Measurements from ENCODE around the gene DNAAF5. TPM values are rescaled to one million over a fixed set of nuclear protein-coding genes. Genes with fewer than 3 reads are reported as not detected.
A peak's percentile ranks its signal among the peaks of the same experiment; 100 is the strongest.
"Not testable (repeated sequence)": the region's sequence is repeated elsewhere in the genome, so short reads cannot be mapped to it uniquely, and the experiment has no call there.

DNAAF5 gene
- total and polyA plus RNA-seq, 4 experiments from 2014 or later, result 1.7 to 19.4 (median 10.3) TPM

GRCh38 chr7:739455-739982, 13.0 kb downstream of the DNAAF5 start:
- H3K27ac ChIP-seq (ENCODE audit: low read depth, low read length), result no peak overlapping the region
- no peaks in the 10 kb centered on the region for H3K9me3 ChIP-seq (ENCODE audit: control insufficient read depth in 1 of 2, low read length in 2 of 2)
- Mint-ChIP-seq H3K27ac (no peak overlapping the region), H3K4me1 (peaks cover 7 to 14% (median 10%) of the 10 kb centered on the region in 4 donors), H3K36me3 (peaks cover 26 to 30% of the 10 kb centered on the region in 2 donors), H3K27me3 (no peaks in the 10 kb centered on the region), H3K9me3 (no peaks in the 10 kb centered on the region), H3K4me3 (no peak overlapping the region)
- H3K4me3 ChIP-seq (ENCODE audit: low read length in 2 of 2), result no peak overlapping the region
- DNase-seq, result no peak
- intact Hi-C loops (cut with micrococcal nuclease), result no loop called here
- no peaks in the 10 kb centered on the region for H3K36me3 ChIP-seq (ENCODE audit: insufficient read depth, low read length)
- no peaks in the 10 kb centered on the region for H3K4me1 ChIP-seq (ENCODE audit: insufficient read depth, low read length)
- ChIA-PET CTCF (ENCODE audit: partially characterized antibody) (no interaction called here), POLR2A (ENCODE audit: partially characterized antibody) (no interaction called here)
- no peaks in the 10 kb centered on the region for H3K27me3 ChIP-seq (ENCODE audit: insufficient read depth, low read length)

- POLR2A ChIA-PET (ENCODE audit: partially characterized antibody), result no interaction called here
- H3K27ac Mint-ChIP-seq, result no peak overlapping the region
Measured at GRCh38 chr7:739983-740942, 13.8 kb downstream of the DNAAF5 start.

GRCh38 chr7:741191-741671, 14.7 kb downstream of the DNAAF5 start:
- no peaks in the 10 kb centered on the region for H3K27me3 Mint-ChIP-seq
- H3K4me3 ChIP-seq (ENCODE audit: low read length in 2 of 2), result no peak overlapping the region
- no peak overlapping the region for H3K27ac Mint-ChIP-seq
- H3K4me3 Mint-ChIP-seq, result no peak overlapping the region
- H3K36me3 Mint-ChIP-seq, result peaks cover 33 to 43% of the 10 kb centered on the region in 2 donors
- intact Hi-C loops (cut with micrococcal nuclease), result no loop called here
- ChIA-PET POLR2A (ENCODE audit: partially characterized antibody) (no interaction called here), CTCF (ENCODE audit: partially characterized antibody) (interaction anchor here (1.1 kb wide), 1 partner anchor 9 kb away, joined by 3 read pairs; no protein-coding TSS in a partner anchor)
- no peak for DNase-seq
- H3K36me3 ChIP-seq (ENCODE audit: insufficient read depth, low read length), result peaks cover 10% of the 10 kb centered on the region
- peaks cover 7 to 14% (median 10%) of the 10 kb centered on the region in 4 donors for H3K4me1 Mint-ChIP-seq
- no peak overlapping the region for H3K27ac ChIP-seq (ENCODE audit: low read depth, low read length)
- no peaks in the 10 kb centered on the region for H3K4me1 ChIP-seq (ENCODE audit: insufficient read depth, low read length)
- H3K27me3 ChIP-seq (ENCODE audit: insufficient read depth, low read length), result no peaks in the 10 kb centered on the region
- H3K9me3 Mint-ChIP-seq, result no peaks in the 10 kb centered on the region
- H3K9me3 ChIP-seq (ENCODE audit: control insufficient read depth in 1 of 2, low read length in 2 of 2), result no peaks in the 10 kb centered on the region

More at GRCh38 chr7:739983-740942, 13.8 kb downstream of the DNAAF5 start:
- Mint-ChIP-seq H3K4me3 (no peak overlapping the region), H3K9me3 (no peaks in the 10 kb centered on the region), H3K4me1 (peaks cover 7 to 14% (median 10%) of the 10 kb centered on the region in 4 donors), H3K27me3 (no peaks in the 10 kb centered on the region), H3K36me3 (peaks cover 30 to 38% of the 10 kb centered on the region in 2 donors)
- H3K4me3 ChIP-seq (ENCODE audit: low read length in 2 of 2), result no peak overlapping the region
- H3K36me3 ChIP-seq (ENCODE audit: insufficient read depth, low read length), result peaks cover 5% of the 10 kb centered on the region
- H3K9me3 ChIP-seq (ENCODE audit: control insufficient read depth in 1 of 2, low read length in 2 of 2), result no peaks in the 10 kb centered on the region
- CTCF ChIA-PET (ENCODE audit: partially characterized antibody), result interaction anchor here (1.1 kb wide), 1 partner anchor 8 kb away, joined by 3 read pairs; no protein-coding TSS in a partner anchor
- intact Hi-C loops (cut with micrococcal nuclease), result no loop called here
- no peak for DNase-seq
- no peaks in the 10 kb centered on the region for H3K4me1 ChIP-seq (ENCODE audit: insufficient read depth, low read length)
- H3K27me3 ChIP-seq (ENCODE audit: insufficient read depth, low read length), result no peaks in the 10 kb centered on the region
- H3K27ac ChIP-seq (ENCODE audit: low read depth, low read length), result no peak overlapping the region

GRCh38 chr7:741850-742249, 15.4 kb downstream of the DNAAF5 start:
- ChIA-PET CTCF (ENCODE audit: partially characterized antibody) (interaction anchor here (1.1 kb wide), 1 partner anchor 10 kb away, joined by 3 read pairs; no protein-coding TSS in a partner anchor), POLR2A (ENCODE audit: partially characterized antibody) (no interaction called here)
- H3K36me3 ChIP-seq (ENCODE audit: insufficient read depth, low read length), result peaks cover 10% of the 10 kb centered on the region
- H3K4me3 Mint-ChIP-seq, result no peak overlapping the region
- H3K4me3 ChIP-seq (ENCODE audit: low read length in 2 of 2), result no peak overlapping the region
- no peaks in the 10 kb centered on the region for H3K9me3 ChIP-seq (ENCODE audit: control insufficient read depth in 1 of 2, low read length in 2 of 2)
- no peaks in the 10 kb centered on the region for H3K27me3 Mint-ChIP-seq
- no peaks in the 10 kb centered on the region for H3K4me1 ChIP-seq (ENCODE audit: insufficient read depth, low read length)
- DNase-seq, result no peak
- H3K27ac ChIP-seq (ENCODE audit: low read depth, low read length), result no peak overlapping the region
- intact Hi-C loops (cut with micrococcal nuclease), result no loop called here
- H3K4me1 Mint-ChIP-seq, result peaks cover 7 to 14% (median 10%) of the 10 kb centered on the region in 4 donors
- H3K27me3 ChIP-seq (ENCODE audit: insufficient read depth, low read length), result no peaks in the 10 kb centered on the region
- no peaks in the 10 kb centered on the region for H3K9me3 Mint-ChIP-seq
- peaks cover 33 to 43% of the 10 kb centered on the region in 2 donors for H3K36me3 Mint-ChIP-seq
- no peak overlapping the region for H3K27ac Mint-ChIP-seq

GRCh38 chr7:742791-743190, 16.3 kb downstream of the DNAAF5 start:
- Mint-ChIP-seq H3K9me3 (no peaks in the 10 kb centered on the region), H3K4me1 (peaks cover 2 to 6% (median 5%) of the 10 kb centered on the region in 4 donors), H3K36me3 (peaks cover 28 to 42% of the 10 kb centered on the region in 2 donors), H3K27ac (peak overlapping the region in 1 of 7 donors; percentile 17), H3K27me3 (no peaks in the 10 kb centered on the region), H3K4me3 (no peak overlapping the region)
- Histone ChIP-seq H3K27ac (ENCODE audit: low read depth, low read length) (no peak overlapping the region), H3K36me3 (ENCODE audit: insufficient read depth, low read length) (peaks cover 10% of the 10 kb centered on the region), H3K9me3 (ENCODE audit: control insufficient read depth in 1 of 2, low read length in 2 of 2) (no peaks in the 10 kb centered on the region), H3K4me3 (ENCODE audit: low read length in 2 of 2) (no peak overlapping the region), H3K27me3 (ENCODE audit: insufficient read depth, low read length) (no peaks in the 10 kb centered on the region), H3K4me1 (ENCODE audit: insufficient read depth, low read length) (no peaks in the 10 kb centered on the region)
- no peak for DNase-seq
- CTCF ChIA-PET (ENCODE audit: partially characterized antibody), result no interaction called here
- POLR2A ChIA-PET (ENCODE audit: partially characterized antibody), result no interaction called here
- intact Hi-C loops (cut with micrococcal nuclease), result no loop called here

GRCh38 chr7:743341-744127, 17.0 kb downstream of the DNAAF5 start:
- H3K4me3 ChIP-seq (ENCODE audit: low read length in 2 of 2); DNase-seq; H3K27ac ChIP-seq (ENCODE audit: low read depth, low read length); CTCF ChIA-PET (ENCODE audit: partially characterized antibody); H3K27me3 Mint-ChIP-seq; H3K4me1 Mint-ChIP-seq; H3K27me3 ChIP-seq (ENCODE audit: insufficient read depth, low read length); H3K27ac Mint-ChIP-seq; H3K9me3 ChIP-seq (ENCODE audit: control insufficient read depth in 1 of 2, low read length in 2 of 2); H3K4me3 Mint-ChIP-seq; POLR2A ChIA-PET (ENCODE audit: partially characterized antibody); intact Hi-C loops (cut with micrococcal nuclease); H3K36me3 ChIP-seq (ENCODE audit: insufficient read depth, low read length); H3K4me1 ChIP-seq (ENCODE audit: insufficient read depth, low read length); H3K9me3 Mint-ChIP-seq: not testable (repeated sequence)
- peaks cover 22 to 36% of the 10 kb centered on the region in 2 donors for H3K36me3 Mint-ChIP-seq

- H3K4me1 ChIP-seq (ENCODE audit: insufficient read depth, low read length); CTCF ChIA-PET (ENCODE audit: partially characterized antibody); POLR2A ChIA-PET (ENCODE audit: partially characterized antibody); H3K4me3 ChIP-seq (ENCODE audit: low read length in 2 of 2); H3K27me3 ChIP-seq (ENCODE audit: insufficient read depth, low read length); H3K4me1 Mint-ChIP-seq; intact Hi-C loops (cut with micrococcal nuclease); H3K9me3 ChIP-seq (ENCODE audit: control insufficient read depth in 1 of 2, low read length in 2 of 2); H3K27ac ChIP-seq (ENCODE audit: low read depth, low read length); H3K36me3 ChIP-seq (ENCODE audit: insufficient read depth, low read length); H3K9me3 Mint-ChIP-seq; H3K27ac Mint-ChIP-seq; H3K27me3 Mint-ChIP-seq; DNase-seq; H3K4me3 Mint-ChIP-seq: not testable (repeated sequence)
- peaks cover 22 to 36% of the 10 kb centered on the region in 2 donors for H3K36me3 Mint-ChIP-seq
Measured at GRCh38 chr7:744128-744520, 17.6 kb downstream of the DNAAF5 start.
